AG09319 (cell line): Measurements from ENCODE around the gene MAP3K7CL.
A peak's percentile ranks its signal among the peaks of the same experiment; 100 is the strongest.

Source experiments
- DNase-seq: peaks from one replicate; pipeline ENCODE4 v3.0.0-alpha.2; 2010; ENCODE audit warnings: low read depth; ENCODE audit errors: extremely low read depth
- CTCF ChIP-seq: IDR thresholded peaks from 2 replicates; pipeline ENCODE4 v1.5.1; 2011; ENCODE audit warnings: low read depth, mild to moderate bottlenecking, inconsistent platforms, low read length, moderate library complexity

MAP3K7CL gene

GRCh38 chr21:29146726-29147125 is 16.3 kb downstream of the MAP3K7CL start:
- no peak for DNase-seq
- TF ChIP-seq CTCF = no peak

GRCh38 chr21:29148530-29148929 is 18.1 kb downstream of the MAP3K7CL start:
- TF ChIP-seq CTCF = no peak
- DNase-seq = no peak

- no peak for TF ChIP-seq CTCF
- DNase-seq = no peak
Measured at GRCh38 chr21:29149808-29150425, 19.5 kb downstream of the MAP3K7CL start.

GRCh38 chr21:29151931-29152330 is 21.5 kb downstream of the MAP3K7CL start:
- no peak for DNase-seq
- TF ChIP-seq CTCF = no peak

- TF ChIP-seq CTCF = no peak
Measured at GRCh38 chr21:29152916-29153315, 22.5 kb downstream of the MAP3K7CL start.

GRCh38 chr21:29154270-29154669 is 23.8 kb downstream of the MAP3K7CL start:
- no peak for TF ChIP-seq CTCF
- DNase-seq = no peak

More at GRCh38 chr21:29152916-29153315, 22.5 kb downstream of the MAP3K7CL start:
- no peak for DNase-seq

- peak; percentile 70 for DNase-seq
- TF ChIP-seq CTCF = peak; percentile 23
Measured at GRCh38 chr21:29155118-29155932, 24.9 kb downstream of the MAP3K7CL start.
